ENCODE data around the gene CSNK1A1.

GRCh38 chr5:149521739-149522685 lies 29.2 kb downstream of the CSNK1A1 start:
- TF ChIP-seq HDGF (IDR thresholded peaks at IDR 0.05; ENCODE audit: borderline replicate concordance) (no peak), CTBP1 (IDR thresholded peaks at IDR 0.05; ENCODE audit: borderline replicate concordance) (no peak), PKNOX1 (IDR thresholded peaks at IDR 0.05) (no peak), BHLHE40 (IDR thresholded peaks at IDR 0.05; ENCODE audit: borderline replicate concordance) (no peak), NFRKB (IDR thresholded peaks at IDR 0.05) (no peak), ZNF384 (IDR thresholded peaks at IDR 0.05) (no peak), ELF4 (IDR thresholded peaks at IDR 0.05) (no peak), SP1 (IDR thresholded peaks at IDR 0.05) (no peak)

Data from HEK293T (cell line).